Adrenal gland (tissue), 12 donors: ENCODE results near the gene CHI3L1. TPM values are rescaled to one million over a fixed set of nuclear protein-coding genes. Genes with fewer than 3 reads are reported as not detected.

Source experiments
- DNase-seq, 7 donors: peaks; one replicate each; pipeline ENCODE4 v3.0.0-alpha.2; 2019 to 2020
- H3K27ac ChIP-seq, 5 donors: fragments of 200-600 bp; sonication (generic) in 4 of 5; 1 replicate in 3 of 5; 2 replicates in 2 of 5; pipeline versions ENCODE4 v1.5.1 to v1.8.0; 2016 to 2020; ENCODE audit warnings: mild to moderate bottlenecking in 1 of 5
- H3K27me3 ChIP-seq: fragments of 200-600 bp; 2 replicates; pipeline ENCODE4 v1.8.0; 2021
- H3K36me3 ChIP-seq, 2 donors: fragments of 200-600 bp; replicated peaks in 1 of 2; 1 replicate in 1 of 2; 2 replicates in 1 of 2; pipeline versions ENCODE4 v1.5.1 to v1.8.0; 2018 to 2022
- H3K4me1 ChIP-seq, 2 donors: fragments of 200-600 bp; replicated peaks in 1 of 2; 1 replicate in 1 of 2; 2 replicates in 1 of 2; pipeline versions ENCODE4 v1.5.1 to v1.8.0; 2018 to 2021
- H3K4me3 ChIP-seq, 4 donors: fragments of 200-600 bp; sonication (generic) in 3 of 4; one replicate each; pipeline ENCODE4 v1.5.1; 2016 to 2018
- H3K9me3 ChIP-seq, 3 donors: fragments of 200-600 bp; sonication (generic) in 1 of 3; replicated peaks in 1 of 3; 1 replicate in 2 of 3; 2 replicates in 1 of 3; pipeline versions ENCODE4 v1.5.1 to v1.8.0; 2016 to 2021
- POLR2A ChIP-seq, 2 donors: fragments of 450-650 bp; IDR thresholded peaks; one replicate each; pipeline ENCODE4 v1.6.1; 2017; ENCODE audit warnings: antibody characterized with exemption in 2 of 2, mild to moderate bottlenecking in 2 of 2, moderate library complexity in 1 of 2
- WGBS, 4 donors: extraction: QIAGEN DNeasy Blood & Tissue Kit in 2 of 4; methylation state at CpG; one replicate each; pipeline versions ENCODE4 v1.1.5 to v1.1.7; 2013 to 2017; 5-methylcytosine and 5-hydroxymethylcytosine counted together
- intact Hi-C, 2 donors: fragments of 100-400 bp; cut with DNase I; formaldehyde crosslinking; loops; one replicate each; pipeline versions ENCODE4 v1.14.1 to v1.15.0; 2022 to 2023
- polyA plus RNA-seq, 3 donors: library from polyadenylated mRNA; stranded (reverse); fragments of 200-250 nt in 2 of 3; fragments of 350-450 nt in 1 of 3; fragmentation: Illumina TruSeq in 1 of 3; extraction: RNeasy Lipid Tissue Mini Kit (QIAGEN cat#74804) in 1 of 3; gene quantifications; one replicate each; pipeline ENCODE4 v1.2.3, GENCODE V29; 2013 to 2014
- total RNA-seq, 9 donors: library from RNA; depleted of rRNA in 4 of 9; stranded (reverse); fragments of >200 nt in 4 of 9; fragments of 120-200 nt in 1 of 9; fragmentation: NEBNext Ultra II Directional in 1 of 9; extraction: Animal tissue kit (Norgen Biotek cat#: 25700) in 1 of 9; gene quantifications; one replicate each; pipeline versions ENCODE4 v1.1.0 to v1.2.4, GENCODE V29; 2013 to 2023
- TF ChIP-seq, protein P1 (sequence below), 6 experiments: fragments of 450-650 bp in 4 of 6; fragments of 200-600 bp in 2 of 6; sonication (generic) in 1 of 6; IDR thresholded peaks; 1 replicate in 5 of 6; 2 replicates in 1 of 6; pipeline versions ENCODE4 v1.5.1 to v1.8.0; 2016 to 2021; ENCODE audit warnings: antibody characterized with exemption in 6 of 6, mild to moderate bottlenecking in 2 of 6, moderate library complexity in 1 of 6
- donor health status: healthy with polysubstance abuse.
- donor health status: Bipolar disorder and iron deficiency.
- donor health status: DM: yes; HTN: yes; CAD: no.
- donor health status: DM: no; HTN: no; CAD: no.
- donor health status: DM: no; HTN: no; CAD: no.
- donor health status: DM: yes; HTN: yes; CAD: no.

Gene CHI3L1
- total and polyA plus RNA-seq, 12 donors, result 0.11 to 19.1 (median 0.74) TPM

DNA sequence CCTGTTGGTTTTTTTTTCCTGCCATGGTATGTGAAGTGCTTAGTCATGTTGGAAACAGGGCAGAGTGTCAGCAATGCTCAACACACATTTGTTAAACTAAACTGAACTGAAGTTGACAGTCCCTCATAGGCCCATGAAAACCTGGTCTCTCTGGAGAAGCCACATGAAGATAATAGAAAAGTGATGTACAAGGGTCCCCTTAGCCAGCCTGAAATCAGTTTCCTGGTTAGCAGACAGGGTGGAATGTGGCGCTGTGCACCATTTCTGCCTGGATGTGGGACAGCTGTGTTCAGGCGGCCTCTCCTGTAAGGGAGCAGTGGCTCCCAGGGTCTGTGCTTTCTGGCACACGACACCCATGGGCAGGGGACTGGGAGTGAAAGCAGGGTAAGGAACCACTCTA, 9.9 kb upstream of the CHI3L1 start:
- 83 to 100% (median 93%) methylated on average over 2 to 3 of the region's 3 CpGs for WGBS, 4 donors
- Histone ChIP-seq H3K4me3 (no peak overlapping the region), H3K9me3 (no peaks in the 10 kb centered on the region), H3K4me1 (no peaks in the 10 kb centered on the region), H3K27me3 (no peaks in the 10 kb centered on the region), H3K36me3 (no peaks in the 10 kb centered on the region), H3K27ac (no peak overlapping the region)
- TF ChIP-seq, protein P1, sequence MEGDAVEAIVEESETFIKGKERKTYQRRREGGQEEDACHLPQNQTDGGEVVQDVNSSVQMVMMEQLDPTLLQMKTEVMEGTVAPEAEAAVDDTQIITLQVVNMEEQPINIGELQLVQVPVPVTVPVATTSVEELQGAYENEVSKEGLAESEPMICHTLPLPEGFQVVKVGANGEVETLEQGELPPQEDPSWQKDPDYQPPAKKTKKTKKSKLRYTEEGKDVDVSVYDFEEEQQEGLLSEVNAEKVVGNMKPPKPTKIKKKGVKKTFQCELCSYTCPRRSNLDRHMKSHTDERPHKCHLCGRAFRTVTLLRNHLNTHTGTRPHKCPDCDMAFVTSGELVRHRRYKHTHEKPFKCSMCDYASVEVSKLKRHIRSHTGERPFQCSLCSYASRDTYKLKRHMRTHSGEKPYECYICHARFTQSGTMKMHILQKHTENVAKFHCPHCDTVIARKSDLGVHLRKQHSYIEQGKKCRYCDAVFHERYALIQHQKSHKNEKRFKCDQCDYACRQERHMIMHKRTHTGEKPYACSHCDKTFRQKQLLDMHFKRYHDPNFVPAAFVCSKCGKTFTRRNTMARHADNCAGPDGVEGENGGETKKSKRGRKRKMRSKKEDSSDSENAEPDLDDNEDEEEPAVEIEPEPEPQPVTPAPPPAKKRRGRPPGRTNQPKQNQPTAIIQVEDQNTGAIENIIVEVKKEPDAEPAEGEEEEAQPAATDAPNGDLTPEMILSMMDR (IDR thresholded peaks at IDR 0.05), result no peak
- intact Hi-C loops, result no loop called here
- no peak for DNase-seq

- Histone ChIP-seq H3K36me3 (no peaks in the 10 kb centered on the region), H3K4me3 (no peak overlapping the region), H3K27me3 (no peaks in the 10 kb centered on the region), H3K9me3 (no peaks in the 10 kb centered on the region), H3K4me1 (no peaks in the 10 kb centered on the region), H3K27ac (no peak overlapping the region)
- no peak for DNase-seq
- WGBS, 4 donors, result 94 to 98% (median 96%) methylated on average over 2 of the region's 2 CpGs
- TF ChIP-seq, protein P1 (IDR thresholded peaks at IDR 0.05), result no peak
- TF ChIP-seq POLR2A (IDR thresholded peaks at IDR 0.05), result no peak
- intact Hi-C loops, result no loop called here
Measured at GRCh38 chr1:203190949-203191348, 4.4 kb upstream of the CHI3L1 start.

- Histone ChIP-seq H3K4me3 (no peak overlapping the region), H3K27me3 (no peaks in the 10 kb centered on the region), H3K36me3 (no peaks in the 10 kb centered on the region), H3K27ac (no peak overlapping the region), H3K4me1 (no peaks in the 10 kb centered on the region), H3K9me3 (no peaks in the 10 kb centered on the region)
- intact Hi-C loops, result no loop called here
- DNase-seq, result no peak
- 74 to 87% (median 79%) methylated on average over 7 of the region's 7 CpGs for WGBS, 4 donors
- TF ChIP-seq, protein P1 (IDR thresholded peaks at IDR 0.05), result no peak
Measured at GRCh38 chr1:203189951-203190352, 3.4 kb upstream of the CHI3L1 start.

DNA sequence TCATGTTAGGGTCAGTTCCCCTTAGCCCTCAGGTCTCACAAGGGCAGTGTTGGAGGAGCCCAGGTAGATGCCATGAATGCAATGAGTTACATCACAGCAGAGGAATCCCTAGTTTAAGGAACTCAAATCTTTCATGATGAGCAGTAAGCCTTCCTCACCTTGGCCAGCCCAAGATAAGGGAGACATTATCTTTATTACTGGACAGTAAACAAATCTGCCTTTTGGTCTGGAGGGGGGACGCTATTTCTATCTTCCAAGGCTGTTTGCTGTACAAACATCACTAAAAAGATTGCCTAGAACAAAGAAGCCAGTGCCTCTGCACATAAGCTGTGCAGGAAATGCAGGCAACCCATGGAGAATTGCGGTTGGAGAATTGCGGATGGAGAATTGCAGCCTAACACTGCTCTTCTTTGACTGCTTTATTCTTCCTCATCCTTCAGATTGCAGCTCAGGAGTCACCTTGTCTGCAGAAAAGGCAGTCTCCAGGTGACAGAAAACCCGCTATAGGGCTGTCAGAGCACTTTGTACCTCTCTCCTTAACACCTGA, 2.3 kb upstream of the CHI3L1 start:
- WGBS, 4 donors, result 73 to 82% (median 80%) methylated on average over 4 of the region's 4 CpGs
- H3K36me3 ChIP-seq, result no peaks in the 10 kb centered on the region
- no peaks in the 10 kb centered on the region for H3K4me1 ChIP-seq
- no peaks in the 10 kb centered on the region for H3K9me3 ChIP-seq
- H3K27ac ChIP-seq, result no peak overlapping the region
- TF ChIP-seq, protein P1 (IDR thresholded peaks at IDR 0.05), result no peak
- TF ChIP-seq POLR2A (IDR thresholded peaks at IDR 0.05), result no peak
- no peak for DNase-seq
- intact Hi-C loops, result no loop called here
- no peak overlapping the region for H3K4me3 ChIP-seq
- no peaks in the 10 kb centered on the region for H3K27me3 ChIP-seq
